ENCODE data around the gene GNB1.

The GNB1 gene

GRCh38 chr1:1910033-1910465, 19.2 kb upstream of the GNB1 start:
- DNase-seq (ENCODE audit: low spot score) = no peak

- peak; percentile 56 for DNase-seq (ENCODE audit: low spot score)
Measured at GRCh38 chr1:1908506-1908791, 17.6 kb upstream of the GNB1 start.

- no peak for DNase-seq (ENCODE audit: low spot score)
Measured at GRCh38 chr1:1907098-1907736, 16.3 kb upstream of the GNB1 start.

- peak; percentile 91 for DNase-seq (ENCODE audit: low spot score)
Measured at GRCh38 chr1:1906185-1907097, 15.6 kb upstream of the GNB1 start.

- no peak for DNase-seq (ENCODE audit: low spot score)
Measured at GRCh38 chr1:1903224-1903623, 12.3 kb upstream of the GNB1 start.

- DNase-seq (ENCODE audit: low spot score) = no peak
Measured at GRCh38 chr1:1901641-1902294, 10.9 kb upstream of the GNB1 start.

GRCh38 chr1:1900883-1901640, 10.2 kb upstream of the GNB1 start:
- no peak for DNase-seq (ENCODE audit: low spot score)

GRCh38 chr1:1899967-1900327, 9.1 kb upstream of the GNB1 start:
- DNase-seq (ENCODE audit: low spot score) = no peak

GRCh38 chr1:1899266-1899966, 8.5 kb upstream of the GNB1 start:
- no peak for DNase-seq (ENCODE audit: low spot score)

- DNase-seq (ENCODE audit: low spot score) = no peak
Measured at GRCh38 chr1:1898246-1898933, 7.5 kb upstream of the GNB1 start.

- no peak for DNase-seq (ENCODE audit: low spot score)
Measured at GRCh38 chr1:1895456-1896336, 4.8 kb upstream of the GNB1 start.

- no peak for DNase-seq (ENCODE audit: low spot score)
Measured at GRCh38 chr1:1895060-1895418, 4.2 kb upstream of the GNB1 start.

- DNase-seq (ENCODE audit: low spot score) = peak; percentile 30
Measured at GRCh38 chr1:1894354-1895059, 3.6 kb upstream of the GNB1 start.

GRCh38 chr1:1893997-1894353, 3.1 kb upstream of the GNB1 start:
- no peak for DNase-seq (ENCODE audit: low spot score)

GRCh38 chr1:1893291-1893985, 2.6 kb upstream of the GNB1 start:
- DNase-seq (ENCODE audit: low spot score) = no peak

GRCh38 chr1:1892763-1893120, 1.9 kb upstream of the GNB1 start:
- no peak for DNase-seq (ENCODE audit: low spot score)

GRCh38 chr1:1892079-1892762, 1.3 kb upstream of the GNB1 start:
- DNase-seq (ENCODE audit: low spot score) = no peak

GRCh38 chr1:1891349-1892078, 627 bp upstream of the GNB1 start:
- peak; percentile 90 for DNase-seq (ENCODE audit: low spot score)
